Endometrial microvascular endothelial cells (primary cell): Measurements from ENCODE around the gene PCSK2. TPM values are rescaled to one million over a fixed set of nuclear protein-coding genes. Genes with fewer than 3 reads are reported as not detected.

Experiments used
- in situ Hi-C: cut with HindIII; loops from 2 replicates; pipeline ENCODE4 v1.10.0; 2017; ENCODE audit warnings: low sequenced_read_pairs, low pct_unique_long_range_greater_than_20kb; ENCODE audit errors: inconsistent ontology term
- total RNA-seq: library from RNA; depleted of rRNA; stranded (reverse); fragments of >200 nt; gene quantifications from one replicate; pipeline ENCODE4 v1.2.3, GENCODE V29; 2015; ENCODE audit errors: inconsistent ontology term

Gene PCSK2
- total RNA-seq, 1 donor from 2014 or later: not detected

DNA sequence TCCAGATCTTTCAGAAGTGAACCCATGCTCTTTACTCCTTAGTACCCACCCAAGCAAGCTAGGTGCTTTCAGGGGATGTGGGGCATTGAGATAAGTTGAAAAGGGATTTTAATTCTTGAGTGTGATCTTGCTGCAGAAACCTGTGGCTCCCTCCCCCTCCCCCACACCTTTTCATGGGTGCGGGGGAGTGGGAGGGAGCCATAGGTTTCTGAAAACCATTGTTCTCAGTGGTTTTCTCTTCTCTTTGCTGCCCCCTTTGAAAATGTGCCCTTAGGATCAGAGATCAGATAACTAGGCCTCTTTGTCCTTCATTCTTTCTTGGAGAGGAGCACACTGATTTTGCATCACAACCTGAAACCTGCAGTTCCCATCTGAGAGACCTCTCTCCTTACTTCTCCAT lies 2.4 kb downstream of the PCSK2 start:
- in situ Hi-C loops: no loop called here

DNA sequence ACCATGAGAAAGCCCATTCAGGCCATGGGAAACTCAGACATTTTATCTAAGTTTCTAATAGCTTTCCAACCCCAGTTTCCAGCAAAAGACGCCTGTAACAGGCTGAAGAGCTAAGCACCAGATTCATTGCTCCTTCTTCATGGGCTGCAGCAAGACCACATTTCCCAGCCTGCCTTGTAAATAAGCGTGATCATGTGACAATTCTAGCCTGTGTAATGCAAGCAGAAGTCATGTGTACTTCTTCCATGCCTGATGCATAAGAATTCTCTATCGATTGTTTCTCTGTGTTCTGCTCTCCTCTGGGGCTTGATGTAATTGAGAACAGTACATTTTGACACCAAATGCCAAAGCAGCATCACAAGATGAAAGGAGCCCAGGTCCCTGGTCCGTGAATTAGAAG lies 6.8 kb downstream of the PCSK2 start:
- in situ Hi-C loops: no loop called here

- in situ Hi-C loops: no loop called here
Measured at GRCh38 chr20:17236766-17237165, 9.9 kb downstream of the PCSK2 start.

GRCh38 chr20:17248224-17248623 lies 21.4 kb downstream of the PCSK2 start:
- in situ Hi-C loops: no loop called here

GRCh38 chr20:17262786-17263185 lies 35.9 kb downstream of the PCSK2 start:
- in situ Hi-C loops: no loop called here

- in situ Hi-C loops: no loop called here
Measured at GRCh38 chr20:17273717-17274116, 46.9 kb downstream of the PCSK2 start.

DNA sequence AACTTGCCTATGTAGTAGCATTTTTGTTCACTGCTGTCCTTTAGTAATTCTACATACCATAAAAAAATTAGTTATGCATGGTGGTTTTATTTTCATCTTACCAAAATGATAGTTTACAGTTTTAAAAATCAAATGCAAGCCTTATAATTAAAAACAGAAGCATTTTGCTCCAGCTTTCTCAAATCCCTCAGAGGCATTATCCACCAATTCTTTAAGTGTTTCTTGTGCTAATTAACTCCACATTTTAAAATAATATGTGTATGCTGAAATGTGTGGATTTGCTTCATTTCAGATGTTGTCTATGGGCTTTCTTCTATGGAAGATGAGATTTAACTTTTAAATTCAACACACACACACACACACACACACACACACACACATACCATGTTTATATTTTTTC lies 49.3 kb downstream of the PCSK2 start:
- in situ Hi-C loops: no loop called here

- in situ Hi-C loops: no loop called here
Measured at GRCh38 chr20:17281478-17281877, 54.6 kb downstream of the PCSK2 start.

GRCh38 chr20:17282501-17282900 lies 55.7 kb downstream of the PCSK2 start:
- in situ Hi-C loops: no loop called here

DNA sequence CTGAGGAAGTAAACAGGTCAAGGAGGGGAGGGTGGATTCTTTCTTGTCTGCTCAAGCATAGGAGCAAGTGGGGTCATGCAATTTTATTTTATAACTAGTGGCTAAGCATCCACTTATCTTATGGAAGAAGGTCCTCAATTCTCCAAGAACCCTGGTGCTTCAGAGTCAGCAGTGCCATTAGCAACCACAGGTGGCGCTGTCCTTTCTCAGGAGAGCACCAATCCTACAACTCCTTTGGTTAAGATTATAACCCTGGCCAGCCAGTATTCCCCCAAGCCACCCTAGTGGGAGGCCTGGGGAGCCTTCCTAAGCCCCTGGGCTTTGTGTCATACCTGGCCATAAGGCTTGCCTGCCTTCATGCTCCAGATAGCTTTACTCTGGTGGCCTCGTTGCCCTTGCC lies 60.7 kb downstream of the PCSK2 start:
- in situ Hi-C loops: no loop called here

DNA sequence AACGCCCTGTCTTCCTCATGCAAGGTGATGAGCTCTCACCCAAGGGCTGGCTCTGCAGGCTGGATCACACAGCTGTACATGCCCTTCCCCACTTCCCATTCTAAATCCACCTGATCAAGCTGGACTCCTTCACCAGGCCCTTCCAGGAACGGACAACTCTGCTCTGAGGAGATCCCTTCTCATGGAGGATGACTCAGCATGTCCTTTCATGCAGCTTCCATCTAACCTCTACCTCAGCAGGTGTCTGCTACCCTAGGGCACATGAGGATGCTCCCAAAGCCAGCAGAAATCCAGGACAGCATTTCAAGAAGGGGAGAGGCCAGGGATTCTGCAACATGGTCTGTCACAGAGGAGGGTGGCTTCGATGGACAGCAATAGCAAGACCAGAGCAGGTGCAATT lies 61.2 kb downstream of the PCSK2 start:
- in situ Hi-C loops: no loop called here

DNA sequence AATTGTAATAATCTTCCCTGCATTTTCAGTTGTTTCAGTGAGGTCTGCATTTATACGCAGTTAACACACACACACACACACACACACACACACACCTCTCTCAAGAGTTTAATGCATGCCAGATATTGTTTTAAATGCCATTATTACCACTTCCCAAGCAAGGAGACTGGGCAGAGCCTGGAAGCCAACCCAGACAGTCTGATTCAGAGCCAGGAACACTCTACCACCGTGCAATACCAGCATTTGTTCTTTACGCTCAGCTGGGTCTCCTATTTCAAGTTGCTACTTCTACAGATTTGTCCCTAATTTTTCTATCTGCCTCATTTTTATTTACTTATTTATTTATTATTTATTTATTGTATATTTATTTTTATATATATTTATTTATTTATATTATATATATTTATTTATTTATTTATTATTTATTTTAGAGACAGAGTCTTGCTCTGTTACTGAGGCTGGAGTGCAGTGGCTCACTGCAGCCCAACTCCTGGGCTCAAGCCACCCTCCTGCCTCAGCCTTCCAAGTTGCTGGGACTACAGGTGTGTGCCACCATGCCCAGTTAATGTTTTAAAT lies 68.4 kb downstream of the PCSK2 start:
- in situ Hi-C loops: no loop called here

GRCh38 chr20:17295991-17296390 lies 69.2 kb downstream of the PCSK2 start:
- in situ Hi-C loops: no loop called here

- in situ Hi-C loops: no loop called here
Measured at GRCh38 chr20:17298171-17298570, 71.3 kb downstream of the PCSK2 start.

DNA sequence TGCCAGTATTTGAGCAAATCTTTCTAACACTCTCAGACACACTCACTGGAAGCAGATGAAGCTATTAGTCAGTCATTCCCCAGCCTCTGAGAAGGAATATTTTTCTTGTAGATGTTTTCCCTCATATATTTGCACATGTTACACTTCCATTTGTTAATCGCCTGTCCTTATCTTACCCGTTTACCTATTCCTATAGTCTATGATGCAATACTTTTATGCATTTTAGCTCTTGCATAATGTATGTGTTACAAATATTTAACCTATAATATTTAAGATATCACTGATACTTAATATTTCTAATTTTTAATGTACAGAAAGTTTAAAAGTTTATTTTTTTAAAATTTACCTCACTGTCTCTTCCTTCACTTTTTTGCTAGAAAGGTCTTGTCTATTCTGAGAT lies 71.9 kb downstream of the PCSK2 start:
- in situ Hi-C loops: no loop called here

GRCh38 chr20:17300113-17300512 lies 73.3 kb downstream of the PCSK2 start:
- in situ Hi-C loops: no loop called here

- in situ Hi-C loops: no loop called here
Measured at GRCh38 chr20:17304774-17305173, 77.9 kb downstream of the PCSK2 start.

DNA sequence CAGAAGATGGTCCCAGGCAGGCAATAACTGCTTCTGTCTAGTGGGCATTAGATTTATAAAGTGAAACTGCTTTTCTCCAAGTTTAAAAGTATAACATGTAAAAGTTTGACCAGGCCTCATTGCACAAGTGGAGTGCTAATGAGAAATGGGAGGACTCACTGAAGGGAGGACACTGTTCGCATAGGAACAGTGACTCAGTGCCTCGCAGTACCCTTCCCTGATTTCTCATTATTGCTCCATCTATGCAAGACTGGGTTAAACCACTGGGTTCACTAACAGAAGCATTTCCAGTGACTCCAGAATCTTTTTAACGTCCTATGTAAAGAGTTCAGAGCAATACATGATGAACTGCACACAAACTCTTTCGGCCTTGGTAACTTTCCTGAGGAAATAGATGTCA lies 79.6 kb downstream of the PCSK2 start:
- in situ Hi-C loops: no loop called here

DNA sequence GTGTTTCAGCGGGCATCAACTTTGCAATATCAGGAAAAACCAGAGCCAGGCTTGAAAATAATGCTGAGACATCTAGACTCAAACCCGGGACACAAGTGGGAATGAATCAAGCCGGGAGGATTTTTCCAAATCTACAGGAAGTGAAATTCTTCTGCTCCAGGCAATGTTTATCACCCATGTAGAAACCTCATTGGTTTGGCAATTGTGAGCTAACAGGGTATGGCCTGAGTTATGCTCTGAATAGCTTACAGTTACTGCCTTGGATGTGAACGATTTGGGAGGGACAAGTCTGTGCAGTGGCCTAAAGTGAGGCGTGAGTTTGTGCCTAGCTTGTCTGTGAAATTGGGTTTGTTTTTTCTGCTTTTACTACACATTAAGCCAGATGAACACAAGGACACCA lies 87.4 kb downstream of the PCSK2 start:
- in situ Hi-C loops: no loop called here

DNA sequence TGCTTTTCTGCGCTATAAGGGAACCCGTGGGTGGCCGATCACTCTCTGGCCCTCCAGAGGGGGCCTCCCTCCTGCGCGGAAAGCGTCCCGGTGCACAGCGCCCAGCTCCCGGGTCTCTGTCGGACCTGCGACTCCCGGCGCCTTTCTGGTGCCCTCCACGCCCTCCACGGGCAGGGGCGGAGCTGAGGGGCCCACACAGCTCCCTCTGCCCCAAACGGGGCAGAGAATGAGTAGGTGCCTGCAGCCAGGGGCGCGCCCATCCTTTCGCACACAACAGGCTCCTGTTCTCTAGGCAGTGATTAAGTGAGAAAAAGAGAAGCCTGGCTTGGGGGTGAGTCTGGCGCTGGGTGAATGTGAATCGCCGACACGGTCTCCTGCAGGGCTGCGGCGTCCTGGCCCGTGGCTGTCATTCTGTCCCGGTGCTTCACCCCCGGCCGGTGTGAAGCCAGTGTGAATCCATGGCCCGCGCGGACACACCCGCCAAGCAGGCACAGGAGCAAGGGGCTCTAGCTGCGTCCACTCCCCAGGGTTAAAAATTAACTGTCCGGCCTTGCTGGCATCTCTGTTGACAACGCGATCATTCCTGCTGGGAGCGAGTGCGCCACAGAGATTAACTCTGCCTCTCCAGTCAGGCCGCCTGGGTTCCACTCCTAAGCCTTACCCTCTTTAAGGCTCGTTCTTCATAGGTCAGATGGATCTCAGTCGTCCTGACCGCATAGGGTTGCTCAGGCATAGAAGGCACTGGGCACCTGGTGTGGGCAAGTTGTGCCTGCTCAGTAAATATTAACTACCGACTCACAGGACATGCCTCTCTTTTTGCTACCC lies 88.8 kb downstream of the PCSK2 start:
- in situ Hi-C loops: no loop called here
